ENCODE measurements around the gene UBC.
"Not testable (repeated sequence)": the region's sequence is repeated elsewhere in the genome, so short reads cannot be mapped to it uniquely, and the experiment has no call there.

The UBC gene

GRCh38 chr12:124938108-124938507 lies 23.7 kb upstream of the UBC start:
- no peak overlapping the region for H3K27ac ChIP-seq (ENCODE audit: insufficient read depth, low read depth, low read length, poor library complexity, severe bottlenecking)
- no peaks in the 10 kb centered on the region for H3K27me3 ChIP-seq (ENCODE audit: control insufficient read depth, insufficient read depth, low read length, poor library complexity, severe bottlenecking)
- H3K4me3 ChIP-seq (ENCODE audit: insufficient read depth, low read depth, low read length), result no peak overlapping the region
- H3K4me1 ChIP-seq (ENCODE audit: control insufficient read depth, insufficient read depth, low read length), result peaks cover 3% of the 10 kb centered on the region
- WGBS, 2 experiments, result 94 to 97% methylated on average over 5 of the region's 5 CpGs
- no peaks in the 10 kb centered on the region for H3K36me3 ChIP-seq (ENCODE audit: control insufficient read depth, insufficient read depth, low read length)
- no peaks in the 10 kb centered on the region for H3K9me3 ChIP-seq (ENCODE audit: control insufficient read depth, low read length)

DNA sequence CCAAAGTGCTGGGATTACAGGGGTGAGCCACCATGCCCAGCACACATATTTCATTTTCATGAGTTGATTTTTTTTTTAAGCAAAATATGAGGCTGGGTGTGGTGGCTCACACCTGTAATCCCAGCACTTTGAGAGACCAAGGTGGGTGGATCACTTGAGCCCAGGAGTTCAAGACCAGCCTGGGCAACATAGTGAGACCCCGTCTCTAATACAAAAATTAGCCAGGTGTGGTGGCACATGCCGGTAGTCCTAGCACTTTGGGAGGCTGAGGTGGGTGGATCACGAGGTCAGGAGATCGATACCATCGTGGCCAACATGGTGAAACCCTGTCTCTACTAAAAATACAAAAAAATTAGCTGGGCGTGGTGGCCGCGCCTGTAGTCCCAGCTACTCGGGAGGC lies 17.1 kb upstream of the UBC start:
- not testable (repeated sequence) for H3K36me3 ChIP-seq (ENCODE audit: control insufficient read depth, insufficient read depth, low read length); H3K9me3 ChIP-seq (ENCODE audit: control insufficient read depth, low read length); H3K4me1 ChIP-seq (ENCODE audit: control insufficient read depth, insufficient read depth, low read length); H3K4me3 ChIP-seq (ENCODE audit: insufficient read depth, low read depth, low read length); H3K27ac ChIP-seq (ENCODE audit: insufficient read depth, low read depth, low read length, poor library complexity, severe bottlenecking); H3K27me3 ChIP-seq (ENCODE audit: control insufficient read depth, insufficient read depth, low read length, poor library complexity, severe bottlenecking)
- WGBS, 2 experiments, result 94 to 96% methylated on average over 9 of the region's 9 CpGs

GRCh38 chr12:124930586-124930985 lies 16.1 kb upstream of the UBC start:
- H3K27me3 ChIP-seq (ENCODE audit: control insufficient read depth, insufficient read depth, low read length, poor library complexity, severe bottlenecking), result peaks cover 3% of the 10 kb centered on the region
- H3K4me3 ChIP-seq (ENCODE audit: insufficient read depth, low read depth, low read length), result no peak overlapping the region
- no peaks in the 10 kb centered on the region for H3K9me3 ChIP-seq (ENCODE audit: control insufficient read depth, low read length)

GRCh38 chr12:124929649-124930419 lies 15.4 kb upstream of the UBC start:
- WGBS, 2 experiments, result 89 to 96% methylated on average over 9 of the region's 9 CpGs
- Histone ChIP-seq H3K27ac (ENCODE audit: insufficient read depth, low read depth, low read length, poor library complexity, severe bottlenecking) (no peak overlapping the region), H3K27me3 (ENCODE audit: control insufficient read depth, insufficient read depth, low read length, poor library complexity, severe bottlenecking) (peaks cover 3% of the 10 kb centered on the region), H3K4me3 (ENCODE audit: insufficient read depth, low read depth, low read length) (no peak overlapping the region), H3K9me3 (ENCODE audit: control insufficient read depth, low read length) (no peaks in the 10 kb centered on the region), H3K4me1 (ENCODE audit: control insufficient read depth, insufficient read depth, low read length) (no peaks in the 10 kb centered on the region), H3K36me3 (ENCODE audit: control insufficient read depth, insufficient read depth, low read length) (no peaks in the 10 kb centered on the region)

More at GRCh38 chr12:124930586-124930985, 16.1 kb upstream of the UBC start:
- Histone ChIP-seq H3K4me1 (ENCODE audit: control insufficient read depth, insufficient read depth, low read length) (no peaks in the 10 kb centered on the region), H3K36me3 (ENCODE audit: control insufficient read depth, insufficient read depth, low read length) (no peaks in the 10 kb centered on the region), H3K27ac (ENCODE audit: insufficient read depth, low read depth, low read length, poor library complexity, severe bottlenecking) (no peak overlapping the region)

DNA sequence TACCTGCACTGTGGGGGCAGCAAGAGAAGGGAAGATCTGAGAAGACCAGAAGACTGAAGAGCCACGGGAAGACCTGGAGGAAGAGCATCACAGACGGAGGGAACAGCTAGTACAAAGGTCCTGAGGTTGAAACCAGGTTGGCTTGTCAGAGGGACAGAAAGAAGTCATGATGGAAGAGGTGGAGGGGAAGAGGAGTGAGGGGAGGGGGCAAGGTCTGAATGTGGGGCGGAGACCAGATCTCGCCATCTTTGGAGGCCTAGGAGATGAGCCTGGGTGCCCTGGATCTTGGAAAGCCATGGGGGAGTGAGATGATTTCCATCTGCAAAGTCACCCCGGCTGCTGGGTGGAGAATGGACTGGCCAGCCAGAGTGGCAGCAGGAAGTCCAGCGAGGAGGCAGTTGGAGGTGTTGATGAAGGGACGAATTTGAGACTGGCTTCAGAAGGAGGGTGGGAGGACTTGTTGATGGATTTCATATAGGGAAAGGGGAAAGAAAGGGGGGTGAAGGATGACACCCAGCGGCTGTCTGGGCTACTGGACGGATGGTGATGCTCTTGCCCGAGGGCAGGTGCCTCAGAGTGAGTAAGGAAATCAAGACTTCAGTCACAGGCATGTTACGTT lies 14.6 kb upstream of the UBC start:
- H3K4me1 ChIP-seq (ENCODE audit: control insufficient read depth, insufficient read depth, low read length), result no peaks in the 10 kb centered on the region
- no peaks in the 10 kb centered on the region for H3K9me3 ChIP-seq (ENCODE audit: control insufficient read depth, low read length)
- H3K27ac ChIP-seq (ENCODE audit: insufficient read depth, low read depth, low read length, poor library complexity, severe bottlenecking), result no peak overlapping the region
- 89 to 91% methylated on average over 11 of the region's 11 CpGs for WGBS, 2 experiments
- H3K36me3 ChIP-seq (ENCODE audit: control insufficient read depth, insufficient read depth, low read length), result no peaks in the 10 kb centered on the region
- H3K4me3 ChIP-seq (ENCODE audit: insufficient read depth, low read depth, low read length), result no peak overlapping the region
- H3K27me3 ChIP-seq (ENCODE audit: control insufficient read depth, insufficient read depth, low read length, poor library complexity, severe bottlenecking), result peaks cover 3% of the 10 kb centered on the region

DNA sequence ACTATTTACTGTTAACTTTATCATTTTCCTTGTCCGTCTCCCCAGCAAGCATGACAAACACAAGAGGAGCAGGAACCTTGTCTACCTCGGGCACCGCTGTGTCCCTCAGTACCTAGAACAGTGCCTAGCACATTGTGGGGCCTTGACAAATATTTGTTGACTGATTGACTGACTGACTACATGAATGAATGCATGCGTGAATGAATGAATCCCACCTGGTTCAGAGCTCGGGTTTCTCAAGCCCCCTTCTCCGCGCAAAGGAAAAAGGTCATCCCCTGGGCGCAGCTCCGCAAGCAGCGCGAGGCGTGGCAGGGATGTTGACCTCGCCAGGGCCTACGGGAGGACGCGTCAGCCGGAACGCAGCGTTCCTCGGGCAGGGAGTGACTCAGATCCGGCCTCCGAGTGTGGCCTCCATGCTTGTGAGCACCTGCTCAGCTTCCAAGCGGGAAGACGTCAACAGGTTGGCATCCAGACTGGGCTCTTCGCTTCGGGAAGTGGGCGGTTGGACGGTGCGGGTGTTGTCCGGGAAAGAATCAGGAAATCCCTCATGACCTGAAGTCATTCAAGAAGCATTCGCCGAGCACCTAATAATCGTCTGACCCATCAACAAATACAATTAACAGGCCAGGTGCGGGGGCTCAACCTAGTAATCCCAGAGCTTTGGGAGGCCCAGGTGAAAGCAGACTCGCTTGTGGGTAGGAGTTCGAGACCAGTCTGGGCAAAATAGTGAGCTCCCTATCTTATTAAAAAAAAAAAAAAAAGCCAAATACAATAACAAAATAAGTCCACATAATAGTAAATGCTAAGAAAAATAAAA lies 13.9 kb upstream of the UBC start:
- no peaks in the 10 kb centered on the region for H3K4me1 ChIP-seq (ENCODE audit: control insufficient read depth, insufficient read depth, low read length)
- H3K9me3 ChIP-seq (ENCODE audit: control insufficient read depth, low read length), result no peaks in the 10 kb centered on the region
- H3K36me3 ChIP-seq (ENCODE audit: control insufficient read depth, insufficient read depth, low read length), result no peaks in the 10 kb centered on the region
- no peak overlapping the region for H3K27ac ChIP-seq (ENCODE audit: insufficient read depth, low read depth, low read length, poor library complexity, severe bottlenecking)
- WGBS, 2 experiments, result 52 to 54% methylated on average over 35 to 36 of the region's 36 CpGs
- peak overlapping the region; percentile 66 for H3K4me3 ChIP-seq (ENCODE audit: insufficient read depth, low read depth, low read length)
- peaks cover 3% of the 10 kb centered on the region for H3K27me3 ChIP-seq (ENCODE audit: control insufficient read depth, insufficient read depth, low read length, poor library complexity, severe bottlenecking)

DNA sequence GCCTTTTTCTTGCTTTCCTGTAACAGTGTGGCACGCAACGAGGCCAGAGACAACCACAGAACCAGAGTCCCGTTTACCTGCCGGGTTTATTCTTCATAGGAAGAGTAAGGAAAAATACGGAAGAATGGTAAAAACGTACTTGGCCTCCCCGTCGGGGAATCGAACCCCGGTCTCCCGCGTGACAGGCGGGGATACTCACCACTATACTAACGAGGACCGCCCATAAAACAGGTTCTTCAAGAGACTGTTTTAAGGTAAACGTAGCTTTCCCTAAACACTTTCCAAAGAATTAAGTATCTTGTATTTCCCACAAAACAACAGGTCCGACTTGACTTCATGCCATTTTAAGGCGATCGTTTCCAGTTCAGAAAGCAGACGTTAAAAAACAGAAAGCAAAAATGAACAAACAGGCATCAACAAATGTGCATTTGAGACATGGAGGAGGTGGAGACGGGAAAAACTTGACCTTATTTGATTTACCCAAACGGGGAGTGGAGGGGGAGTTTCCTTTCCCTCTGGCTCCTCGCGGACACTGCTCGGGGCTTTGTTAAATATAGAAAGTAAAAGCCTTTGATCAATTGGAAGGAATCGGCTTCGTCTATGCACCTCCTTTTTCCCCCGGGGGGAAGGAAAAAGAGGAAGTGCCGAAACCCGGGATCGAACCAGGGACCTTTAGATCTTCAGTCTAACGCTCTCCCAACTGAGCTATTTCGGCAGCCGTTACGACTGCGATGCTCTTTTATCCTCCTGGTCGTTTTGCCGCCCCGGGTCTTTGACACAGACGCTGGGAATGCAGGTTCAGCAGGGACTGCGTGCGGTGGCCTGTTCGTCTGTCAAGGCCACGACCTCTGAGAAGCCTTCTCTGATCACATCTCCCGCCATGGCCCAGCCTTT lies 13.0 kb upstream of the UBC start:
- WGBS, 2 experiments, result 1 to 2% methylated on average over 44 to 45 of the region's 45 CpGs
- no peak overlapping the region for H3K27ac ChIP-seq (ENCODE audit: insufficient read depth, low read depth, low read length, poor library complexity, severe bottlenecking)
- no peaks in the 10 kb centered on the region for H3K4me1 ChIP-seq (ENCODE audit: control insufficient read depth, insufficient read depth, low read length)
- no peaks in the 10 kb centered on the region for H3K36me3 ChIP-seq (ENCODE audit: control insufficient read depth, insufficient read depth, low read length)
- peak overlapping the region; percentile 66 for H3K4me3 ChIP-seq (ENCODE audit: insufficient read depth, low read depth, low read length)
- peaks cover 3% of the 10 kb centered on the region for H3K27me3 ChIP-seq (ENCODE audit: control insufficient read depth, insufficient read depth, low read length, poor library complexity, severe bottlenecking)
- no peaks in the 10 kb centered on the region for H3K9me3 ChIP-seq (ENCODE audit: control insufficient read depth, low read length)

DNA sequence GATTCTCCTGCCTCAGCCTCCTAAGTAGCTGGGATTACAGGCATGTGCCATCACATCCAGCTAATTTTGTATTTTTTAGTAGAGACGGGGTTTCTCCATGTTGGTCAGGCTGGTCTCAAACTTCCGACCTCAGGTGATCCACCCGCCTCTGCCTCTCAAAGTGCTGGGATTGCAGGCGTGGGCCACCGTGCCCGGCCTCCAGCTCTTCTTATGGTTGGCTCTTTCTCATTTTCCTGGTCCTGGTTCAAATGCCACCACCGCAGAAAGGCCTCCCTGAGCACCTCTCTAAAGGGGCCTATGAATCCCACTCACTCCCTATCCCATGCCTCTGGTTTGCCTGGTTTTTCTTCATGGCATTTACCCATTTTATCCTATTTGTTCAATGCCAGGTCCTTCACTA lies 11.3 kb upstream of the UBC start:
- WGBS, 2 experiments, result 93% methylated on average over 7 of the region's 7 CpGs

GRCh38 chr12:124925117-124925516 lies 10.7 kb upstream of the UBC start:
- 91 to 95% methylated on average over 10 of the region's 10 CpGs for WGBS, 2 experiments
- Histone ChIP-seq H3K4me1 (ENCODE audit: control insufficient read depth, insufficient read depth, low read length) (peaks cover 1% of the 10 kb centered on the region), H3K27me3 (ENCODE audit: control insufficient read depth, insufficient read depth, low read length, poor library complexity, severe bottlenecking) (peaks cover 3% of the 10 kb centered on the region), H3K27ac (ENCODE audit: insufficient read depth, low read depth, low read length, poor library complexity, severe bottlenecking) (no peak overlapping the region), H3K9me3 (ENCODE audit: control insufficient read depth, low read length) (no peaks in the 10 kb centered on the region), H3K4me3 (ENCODE audit: insufficient read depth, low read depth, low read length) (no peak overlapping the region), H3K36me3 (ENCODE audit: control insufficient read depth, insufficient read depth, low read length) (no peaks in the 10 kb centered on the region)

More for the DNA sequence above, 11.3 kb upstream of the UBC start:
- not testable (repeated sequence) for H3K27me3 ChIP-seq (ENCODE audit: control insufficient read depth, insufficient read depth, low read length, poor library complexity, severe bottlenecking); H3K4me1 ChIP-seq (ENCODE audit: control insufficient read depth, insufficient read depth, low read length); H3K9me3 ChIP-seq (ENCODE audit: control insufficient read depth, low read length); H3K36me3 ChIP-seq (ENCODE audit: control insufficient read depth, insufficient read depth, low read length); H3K4me3 ChIP-seq (ENCODE audit: insufficient read depth, low read depth, low read length); H3K27ac ChIP-seq (ENCODE audit: insufficient read depth, low read depth, low read length, poor library complexity, severe bottlenecking)
